ENCODE data around the gene B3GALNT2.
"Not testable (repeated sequence)": the region's sequence is repeated elsewhere in the genome, so short reads cannot be mapped to it uniquely, and the experiment has no call there.

The B3GALNT2 gene

GRCh38 chr1:235504122-235504493 lies at the start of gene B3GALNT2:
Gene B3GALNT2 (minus strand): TSS chr1:235504452. CDS start chr1:235504252, 200 bp downstream.
- peak within 1 kb of the TSS; percentile 98 for H3K27ac Mint-ChIP-seq
- H3K36me3 Mint-ChIP-seq (ENCODE audit: low read depth), result peaks cover 14% of the 10 kb centered on the region
- peaks cover 39% of the 10 kb centered on the region for H3K4me1 Mint-ChIP-seq (ENCODE audit: low read depth)
- no peak for DNase-seq
- H3K4me3 Mint-ChIP-seq, result peak within 1 kb of the TSS; percentile 91
- H3K27me3 Mint-ChIP-seq, result no peaks in the 10 kb centered on the region
- H3K9me3 Mint-ChIP-seq, result no peaks in the 10 kb centered on the region

DNA sequence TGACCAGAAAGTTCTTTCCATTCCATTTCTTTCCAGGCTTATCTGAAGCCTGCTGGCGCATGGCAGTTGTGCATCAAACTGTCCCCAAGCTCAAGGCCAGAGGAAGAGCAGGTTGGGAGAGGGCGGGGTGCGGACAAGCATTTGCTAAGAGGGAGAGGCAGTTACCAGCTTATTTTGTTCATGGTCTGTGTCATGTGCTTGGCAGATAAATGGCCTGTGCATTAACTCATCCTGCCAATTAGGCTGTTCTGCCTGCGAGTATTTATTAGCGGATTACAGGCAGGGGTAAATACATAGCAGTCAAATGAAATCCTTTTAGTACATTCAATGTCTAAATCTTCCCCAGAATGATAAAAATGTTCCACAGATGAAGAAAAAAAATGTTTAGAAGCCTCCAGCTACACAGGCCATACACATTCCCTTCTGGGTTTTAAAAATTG lies 48.9 kb upstream of the B3GALNT2 start:
- Mint-ChIP-seq H3K4me1 (ENCODE audit: low read depth) (no peaks in the 10 kb centered on the region), H3K27me3 (no peaks in the 10 kb centered on the region), H3K27ac (no peak overlapping the region), H3K9me3 (no peaks in the 10 kb centered on the region), H3K4me3 (no peak overlapping the region), H3K36me3 (ENCODE audit: low read depth) (no peaks in the 10 kb centered on the region)
- no peak for DNase-seq

- no peaks in the 10 kb centered on the region for H3K9me3 Mint-ChIP-seq
- H3K27ac Mint-ChIP-seq, result no peak overlapping the region
- no peak for DNase-seq
- no peaks in the 10 kb centered on the region for H3K4me1 Mint-ChIP-seq (ENCODE audit: low read depth)
- no peaks in the 10 kb centered on the region for H3K36me3 Mint-ChIP-seq (ENCODE audit: low read depth)
- no peaks in the 10 kb centered on the region for H3K27me3 Mint-ChIP-seq
- H3K4me3 Mint-ChIP-seq, result no peak overlapping the region
Measured at GRCh38 chr1:235552146-235552716, 48.0 kb upstream of the B3GALNT2 start.

DNA sequence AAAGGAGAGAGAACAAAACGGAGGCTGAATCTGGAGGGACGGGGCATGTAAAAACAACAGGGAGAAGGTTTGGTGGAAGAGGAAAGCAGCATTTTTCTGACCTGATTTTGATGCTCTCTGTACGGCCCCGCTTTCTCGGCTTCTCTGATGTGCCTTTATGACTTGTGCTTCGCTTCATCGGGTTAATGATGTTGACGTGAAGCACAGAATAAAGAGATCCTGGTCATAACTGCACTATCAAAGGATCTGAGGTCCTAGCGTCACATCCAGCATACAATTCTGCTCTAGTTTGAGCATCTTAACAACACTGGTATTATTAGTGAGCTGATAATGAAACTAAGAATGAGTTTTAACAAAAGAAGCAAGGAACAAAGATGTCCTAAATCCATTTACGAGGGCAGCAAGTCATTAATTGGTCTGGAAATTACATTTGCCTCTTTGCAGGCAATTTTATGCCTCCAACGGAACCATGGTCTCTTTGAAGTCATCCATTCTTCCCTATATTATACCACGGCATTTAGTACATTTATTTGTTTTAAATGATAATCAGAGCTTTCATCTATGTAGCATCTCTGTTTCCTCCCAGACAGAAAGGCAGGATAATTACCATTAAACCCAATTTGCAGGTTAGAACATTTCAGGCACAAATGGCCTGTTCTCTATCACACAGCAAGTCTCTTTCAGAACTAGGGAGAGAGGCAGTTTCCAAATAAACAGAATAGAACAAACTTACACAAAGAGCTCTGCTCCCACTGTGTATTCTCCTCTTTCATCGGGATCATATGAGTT lies 45.3 kb upstream of the B3GALNT2 start:
- no peak for DNase-seq
- Mint-ChIP-seq H3K4me3 (no peak overlapping the region), H3K36me3 (ENCODE audit: low read depth) (no peaks in the 10 kb centered on the region), H3K27me3 (peaks cover 4% of the 10 kb centered on the region), H3K27ac (no peak overlapping the region), H3K4me1 (ENCODE audit: low read depth) (no peaks in the 10 kb centered on the region), H3K9me3 (no peaks in the 10 kb centered on the region)

DNA sequence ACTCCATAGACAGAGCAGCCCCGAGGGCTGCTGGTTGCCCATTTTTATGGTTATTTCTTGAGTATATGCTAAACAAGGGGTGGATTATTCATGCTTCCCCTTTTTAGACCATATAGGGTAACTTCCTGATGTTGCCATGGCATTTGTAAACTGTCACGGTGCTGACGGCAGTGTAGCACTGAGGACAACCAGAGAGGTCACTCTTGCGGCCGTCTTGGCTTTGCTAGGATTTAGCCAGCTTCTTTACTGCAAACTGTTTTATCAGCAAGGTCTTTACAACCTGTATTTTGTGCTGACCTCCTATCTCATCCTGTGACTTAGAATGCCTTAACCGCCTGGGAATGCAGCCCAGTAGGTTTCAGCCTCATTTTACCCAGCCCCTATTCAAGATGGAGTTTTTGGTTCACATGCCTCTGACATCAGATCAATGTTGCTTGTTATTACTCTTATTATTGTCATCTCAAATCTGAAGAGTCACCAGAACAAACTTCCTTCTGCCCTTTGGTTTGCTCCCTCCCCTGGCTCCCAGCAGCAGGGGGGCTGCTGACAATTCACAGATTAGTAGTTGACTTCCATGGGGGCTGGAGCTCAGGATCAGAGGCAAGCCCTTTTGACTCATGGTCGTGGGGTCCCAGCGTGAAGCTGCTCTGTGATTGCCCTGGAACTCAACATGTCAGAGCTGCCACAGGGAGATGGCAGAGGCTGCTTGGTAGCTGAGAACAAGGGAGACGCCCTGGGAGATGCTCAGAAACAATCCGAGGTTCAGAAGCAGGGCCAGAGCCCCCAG lies 42.3 kb upstream of the B3GALNT2 start:
- not testable (repeated sequence) for H3K9me3 Mint-ChIP-seq; H3K4me1 Mint-ChIP-seq (ENCODE audit: low read depth); H3K27me3 Mint-ChIP-seq; DNase-seq; H3K4me3 Mint-ChIP-seq; H3K36me3 Mint-ChIP-seq (ENCODE audit: low read depth); H3K27ac Mint-ChIP-seq

- no peaks in the 10 kb centered on the region for H3K9me3 Mint-ChIP-seq
- no peak for DNase-seq
- H3K27ac Mint-ChIP-seq, result no peak overlapping the region
- H3K4me1 Mint-ChIP-seq (ENCODE audit: low read depth), result no peaks in the 10 kb centered on the region
- no peaks in the 10 kb centered on the region for H3K36me3 Mint-ChIP-seq (ENCODE audit: low read depth)
- no peak overlapping the region for H3K4me3 Mint-ChIP-seq
- peaks cover 4% of the 10 kb centered on the region for H3K27me3 Mint-ChIP-seq
Measured at GRCh38 chr1:235545292-235545930, 41.2 kb upstream of the B3GALNT2 start.

- not testable (repeated sequence) for H3K4me1 Mint-ChIP-seq (ENCODE audit: low read depth); H3K9me3 Mint-ChIP-seq
Measured at GRCh38 chr1:235542845-235543244, 38.6 kb upstream of the B3GALNT2 start.

DNA sequence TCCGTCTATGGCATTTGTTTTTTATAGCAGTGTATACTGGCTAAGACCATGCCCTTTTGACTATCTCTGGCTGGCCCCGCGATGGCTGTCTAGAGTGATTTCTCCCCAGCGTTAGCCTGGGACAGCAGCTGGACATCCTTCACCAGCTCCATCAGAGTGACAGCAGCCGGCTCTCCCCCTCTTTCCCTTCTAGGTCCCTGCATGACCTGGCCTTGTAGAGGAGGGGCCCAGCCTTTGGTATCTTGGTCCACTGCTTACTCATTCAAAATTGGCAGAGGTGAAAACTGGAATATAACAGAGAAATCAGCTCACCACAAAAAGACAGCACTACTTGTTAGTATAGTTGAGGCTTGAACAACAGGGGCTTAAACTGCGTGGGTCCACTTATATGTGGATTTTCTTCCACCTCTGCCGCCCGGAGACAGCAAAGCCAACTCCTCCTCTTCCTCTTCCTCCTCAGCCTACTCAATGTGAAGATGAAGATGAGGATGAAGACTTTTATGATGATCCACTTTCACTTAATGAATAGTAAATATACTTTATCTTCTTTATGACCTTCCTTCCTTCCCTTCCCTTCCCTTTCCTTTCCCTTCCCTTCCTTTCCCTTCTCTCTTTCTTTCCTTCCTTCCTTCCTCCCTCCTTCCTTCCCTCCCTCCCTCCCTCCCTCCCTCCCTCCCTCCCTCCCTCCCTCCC lies 29.4 kb upstream of the B3GALNT2 start:
- DNase-seq, result no peak
- H3K4me3 Mint-ChIP-seq, result no peak overlapping the region
- H3K27me3 Mint-ChIP-seq, result no peaks in the 10 kb centered on the region
- H3K27ac Mint-ChIP-seq, result no peak overlapping the region
- peaks cover 3% of the 10 kb centered on the region for H3K4me1 Mint-ChIP-seq (ENCODE audit: low read depth)
- no peaks in the 10 kb centered on the region for H3K9me3 Mint-ChIP-seq
- H3K36me3 Mint-ChIP-seq (ENCODE audit: low read depth), result no peaks in the 10 kb centered on the region

More at GRCh38 chr1:235542845-235543244, 38.6 kb upstream of the B3GALNT2 start:
- H3K36me3 Mint-ChIP-seq (ENCODE audit: low read depth); H3K4me3 Mint-ChIP-seq; H3K27me3 Mint-ChIP-seq; DNase-seq; H3K27ac Mint-ChIP-seq: not testable (repeated sequence)

DNA sequence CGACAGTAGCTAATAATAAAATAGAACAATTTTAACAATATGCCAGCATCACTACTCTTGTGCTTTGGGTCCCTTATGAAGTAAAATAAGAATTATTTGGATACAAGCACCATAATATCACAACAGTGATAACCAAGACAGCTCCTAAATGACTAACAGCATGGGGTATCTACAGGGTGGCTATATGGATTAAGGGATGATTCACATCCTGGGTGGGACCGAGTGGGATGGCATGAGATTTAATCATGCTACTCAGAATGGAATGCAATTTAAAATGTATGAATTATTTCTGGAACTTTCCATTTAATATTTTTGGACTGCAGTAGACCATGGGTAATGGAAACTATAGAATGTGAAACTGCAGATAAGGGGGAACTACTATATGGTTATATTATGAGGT lies 28.1 kb upstream of the B3GALNT2 start:
- no peak overlapping the region for H3K4me3 Mint-ChIP-seq
- DNase-seq, result no peak
- H3K27me3 Mint-ChIP-seq, result no peaks in the 10 kb centered on the region
- H3K27ac Mint-ChIP-seq, result no peak overlapping the region
- H3K36me3 Mint-ChIP-seq (ENCODE audit: low read depth), result no peaks in the 10 kb centered on the region
- H3K4me1 Mint-ChIP-seq (ENCODE audit: low read depth), result peaks cover 3% of the 10 kb centered on the region
- H3K9me3 Mint-ChIP-seq, result no peaks in the 10 kb centered on the region

DNA sequence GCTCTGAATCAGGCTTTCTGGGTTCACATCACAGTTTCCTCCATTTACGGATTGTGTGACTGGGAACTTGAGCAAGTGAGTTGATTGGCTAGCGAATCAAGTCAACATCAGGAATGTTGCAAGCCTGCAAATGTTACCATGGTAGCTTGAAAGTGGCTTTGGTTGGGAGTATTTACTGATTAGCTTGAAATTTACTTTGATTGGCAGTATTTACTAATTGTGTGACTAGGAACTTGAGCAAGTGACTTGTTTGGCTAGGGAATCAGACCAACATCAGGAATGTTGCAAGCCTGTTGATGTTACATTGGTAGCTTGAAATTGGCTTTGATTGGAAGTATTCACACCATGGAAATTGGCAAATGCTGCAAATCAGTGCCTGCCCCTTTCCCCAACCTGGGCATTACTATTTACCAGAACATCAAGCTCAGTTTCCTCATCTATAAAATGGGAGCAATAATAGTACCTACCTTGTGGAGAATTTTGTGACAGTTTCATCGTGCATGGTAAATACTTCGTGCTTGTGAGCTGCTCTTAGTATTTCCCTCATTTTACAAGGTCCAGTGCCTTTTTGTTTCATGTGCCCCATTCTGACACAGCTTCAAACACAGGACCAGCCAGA lies 23.1 kb upstream of the B3GALNT2 start:
- no peaks in the 10 kb centered on the region for H3K36me3 Mint-ChIP-seq (ENCODE audit: low read depth)
- H3K9me3 Mint-ChIP-seq, result no peaks in the 10 kb centered on the region
- no peak for DNase-seq
- H3K27ac Mint-ChIP-seq, result no peak overlapping the region
- H3K27me3 Mint-ChIP-seq, result no peaks in the 10 kb centered on the region
- H3K4me1 Mint-ChIP-seq (ENCODE audit: low read depth), result peaks cover under 1% of the 10 kb centered on the region
- no peak overlapping the region for H3K4me3 Mint-ChIP-seq

GRCh38 chr1:235525314-235525713 lies 21.1 kb upstream of the B3GALNT2 start:
- Mint-ChIP-seq H3K4me1 (ENCODE audit: low read depth) (no peaks in the 10 kb centered on the region), H3K27me3 (no peaks in the 10 kb centered on the region), H3K4me3 (no peak overlapping the region), H3K9me3 (no peaks in the 10 kb centered on the region), H3K36me3 (ENCODE audit: low read depth) (no peaks in the 10 kb centered on the region), H3K27ac (no peak overlapping the region)
- no peak for DNase-seq

DNA sequence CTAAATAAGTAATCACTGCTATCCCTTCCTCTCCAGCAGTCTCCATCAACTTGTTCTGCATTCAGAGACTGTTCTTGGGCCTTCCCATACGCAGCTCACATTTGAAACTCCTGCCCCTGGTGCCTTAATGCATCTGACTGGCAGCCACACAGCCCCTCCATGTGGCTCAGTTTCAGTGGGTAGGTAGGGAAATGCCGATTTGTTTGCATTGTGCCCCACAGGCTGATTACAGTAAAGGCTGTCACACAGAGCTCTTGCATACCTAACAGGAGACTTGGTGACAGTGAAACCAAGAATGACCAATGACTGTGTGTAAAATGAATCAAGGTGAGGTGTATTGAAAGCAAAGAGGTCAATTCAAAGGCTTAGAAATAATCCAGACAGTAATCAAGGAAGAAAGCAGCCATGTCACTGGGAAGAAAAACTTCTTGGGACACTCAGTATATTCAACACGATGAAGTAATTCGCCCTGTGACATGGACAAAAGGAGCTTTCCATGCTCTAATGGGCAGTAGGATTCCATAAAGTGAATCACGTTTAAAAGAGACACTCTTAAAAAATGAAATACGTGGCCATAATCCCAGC lies 12.7 kb upstream of the B3GALNT2 start:
- no peak overlapping the region for H3K4me3 Mint-ChIP-seq
- no peaks in the 10 kb centered on the region for H3K36me3 Mint-ChIP-seq (ENCODE audit: low read depth)
- no peaks in the 10 kb centered on the region for H3K27me3 Mint-ChIP-seq
- H3K27ac Mint-ChIP-seq, result no peak overlapping the region
- H3K4me1 Mint-ChIP-seq (ENCODE audit: low read depth), result peaks cover 7% of the 10 kb centered on the region
- no peaks in the 10 kb centered on the region for H3K9me3 Mint-ChIP-seq
- no peak for DNase-seq

DNA sequence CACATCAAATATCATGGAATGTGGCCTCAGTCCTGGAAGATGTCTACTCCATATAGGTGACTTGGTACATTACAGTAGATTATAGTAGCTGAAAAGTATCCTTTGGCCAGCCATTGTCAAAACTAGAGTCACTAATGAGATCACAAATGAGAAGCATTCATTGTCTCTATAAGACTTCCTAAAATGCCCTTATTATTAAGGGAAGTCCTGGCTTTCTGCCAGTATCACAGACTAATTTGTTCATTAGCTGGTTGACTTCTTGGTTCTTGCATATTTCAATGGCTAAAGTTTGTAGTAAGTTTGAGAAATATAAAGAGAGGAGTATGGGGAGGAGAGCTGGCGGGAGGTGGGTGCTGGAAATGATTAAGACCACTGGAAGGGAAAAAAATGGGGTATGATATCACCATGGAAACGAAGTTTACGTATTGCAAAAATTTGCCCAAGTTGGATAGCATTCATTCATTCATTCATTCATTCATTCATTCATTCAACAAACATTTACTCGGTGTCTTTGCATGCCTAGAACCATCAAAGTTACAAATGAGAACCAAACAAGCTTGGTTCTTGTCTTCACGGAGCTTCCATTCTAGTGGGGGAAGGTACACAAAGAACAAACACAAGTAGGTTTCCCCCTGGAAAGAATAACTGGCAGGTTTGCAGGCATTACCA lies 11.7 kb upstream of the B3GALNT2 start:
- H3K9me3 Mint-ChIP-seq, result no peaks in the 10 kb centered on the region
- H3K4me1 Mint-ChIP-seq (ENCODE audit: low read depth), result peaks cover 7% of the 10 kb centered on the region
- H3K36me3 Mint-ChIP-seq (ENCODE audit: low read depth), result no peaks in the 10 kb centered on the region
- no peaks in the 10 kb centered on the region for H3K27me3 Mint-ChIP-seq
- no peak overlapping the region for H3K27ac Mint-ChIP-seq
- no peak overlapping the region for H3K4me3 Mint-ChIP-seq
- DNase-seq, result no peak

Measured in activated T-cell treated with anti-CD3 and anti-CD28 coated beads, Interleukin-2, amount 50 U/mL, for 24 hours (primary cell).